ENCODE data around the gene MTMR12.

- TF ChIP-seq ZNF235 (CRISPR knock-in tag; IDR thresholded peaks at IDR 0.05; ENCODE audit: borderline replicate concordance) (no peak), SRF (IDR thresholded peaks at IDR 0.05; ENCODE audit: low read depth, low read length) (no peak), POLR2A (IDR thresholded peaks at IDR 0.05; ENCODE audit: insufficient read depth in 1 of 2, low read depth in 2 of 2, low read length in 2 of 2) (no peak), JARID2 (CRISPR knock-in tag; IDR thresholded peaks at IDR 0.05; ENCODE audit: insufficient replicate concordance) (no peak), CTCF (CRISPR knock-in tag; IDR thresholded peaks at IDR 0.05) (no peak)
Observed at GRCh38 chr5:32303755-32304120, 9.0 kb downstream of the MTMR12 start.

Data from HepG2 (cell line).